Heart left ventricle (tissue), 16 donors: ENCODE results near the gene KCNE4. TPM values are rescaled to one million over a fixed set of nuclear protein-coding genes. Genes with fewer than 3 reads are reported as not detected.

Experiments used
- ATAC-seq, 4 donors: fragments of 200-7000 bp; cut with Tn5 transposase; one replicate each; pipeline ENCODE4 v1.9.1; 2020 to 2022; ENCODE audit warnings: moderate library complexity in 4 of 4, mild to moderate bottlenecking in 3 of 4, moderate number of reproducible peaks in 1 of 4
- DNase-seq, 5 donors: peaks; one replicate each; pipeline ENCODE4 v3.0.0-alpha.2; 2020
- H3K27ac ChIP-seq, 12 donors: fragments of 200-600 bp; sonication (generic) in 4 of 12; one replicate each; pipeline versions ENCODE4 v1.5.0 to v1.8.0; 2016 to 2022; ENCODE audit warnings: mild to moderate bottlenecking in 2 of 12
- H3K27me3 ChIP-seq, 9 donors: fragments of 200-600 bp; sonication (generic) in 2 of 9; one replicate each; pipeline versions ENCODE4 v1.5.1 to v1.8.0; 2016 to 2022; ENCODE audit warnings: mild to moderate bottlenecking in 3 of 9
- H3K36me3 ChIP-seq, 9 donors: fragments of 200-600 bp; sonication (generic) in 2 of 9; one replicate each; pipeline versions ENCODE4 v1.5.0 to v1.8.0; 2018 to 2022; ENCODE audit warnings: mild to moderate bottlenecking in 2 of 9
- H3K4me1 ChIP-seq, 12 donors: fragments of 200-600 bp; sonication (generic) in 4 of 12; one replicate each; pipeline versions ENCODE4 v1.5.0 to v1.8.0; 2016 to 2022; ENCODE audit warnings: mild to moderate bottlenecking in 3 of 12
- H3K4me3 ChIP-seq, 12 donors: fragments of 200-600 bp; sonication (generic) in 4 of 12; one replicate each; pipeline versions ENCODE4 v1.5.0 to v1.8.0; 2017 to 2022; ENCODE audit warnings: mild to moderate bottlenecking in 9 of 12, moderate library complexity in 4 of 12
- H3K9me3 ChIP-seq, 12 donors: fragments of 200-600 bp; sonication (generic) in 4 of 12; one replicate each; pipeline versions ENCODE4 v1.5.0 to v1.8.0; 2016 to 2022; ENCODE audit warnings: mild to moderate bottlenecking in 1 of 12
- CTCF ChIP-seq, 12 donors: fragments of 200-600 bp; sonication (generic) in 4 of 12; IDR thresholded peaks; one replicate each; pipeline versions ENCODE4 v1.5.0 to v1.8.0; 2018 to 2022; ENCODE audit warnings: antibody characterized with exemption in 12 of 12, mild to moderate bottlenecking in 5 of 12
- POLR2A ChIP-seq, 2 donors: fragments of 450-650 bp; IDR thresholded peaks; one replicate each; pipeline ENCODE4 v1.6.1; 2017; ENCODE audit warnings: antibody characterized with exemption in 2 of 2, mild to moderate bottlenecking in 2 of 2, moderate library complexity in 2 of 2
- WGBS, 4 donors: extraction: QIAGEN DNeasy Blood & Tissue Kit in 2 of 4; methylation state at CpG; one replicate each; pipeline versions ENCODE4 v1.1.5 to v1.1.7; 2013 to 2018; 5-methylcytosine and 5-hydroxymethylcytosine counted together
- intact Hi-C, 10 donors: fragments of 100-400 bp; cut with DNase I; formaldehyde crosslinking; loops; one replicate each; pipeline versions ENCODE4 v1.11.1 to v1.14.2; 2022
- polyA plus RNA-seq, 2 donors: library from polyadenylated mRNA; stranded (reverse); fragments of 200-250 nt; gene quantifications; one replicate each; pipeline ENCODE4 v1.2.3, GENCODE V29; 2013
- total RNA-seq, 9 donors: library from RNA; depleted of rRNA in 2 of 9; stranded (reverse); fragments of >200 nt in 2 of 9; fragmentation: NEBNext Ultra II Directional in 3 of 9; extraction: Animal tissue kit (Norgen Biotek cat#: 25700) in 3 of 9; gene quantifications; one replicate each; pipeline versions ENCODE4 v1.1.0 to v1.2.4, GENCODE V29; 2016 to 2023
- donor health status: ischemic (EF 13 %, LVEDD 7.1; RV severe dilation, severe dysfunction).
- donor health status: healthy with polysubstance abuse.
- donor health status: DM: no; HTN: yes; CAD: no.
- donor health status: DM: no; HTN: no; CAD: no.
- donor health status: ischemic (EF 25% LVEDD 6.9; RV normal size, moderate dysfunction).
- donor health status: ischemic (EF 25% LVEDD 5.7; RV mildly dilated, moderate dysfunction).
- donor health status: healthy.
- donor health status: DM: yes; HTN: yes; CAD: no.
- donor health status: ischemic (EF 35%, LVEDD 5.7; RV mildly dilated, moderate dysfunction).
- donor health status: nonischemic (EF 11% LVEDD 7.7; RV severe dilation, severe dysfunction).
- donor health status: DM: yes; HTN: yes; CAD: no.
- donor health status: PGD.
- donor health status: ischemic (EF 29% LVEDD 5.4; RV normal size, mild dysfunction).
- donor health status: nonischemic (EF 23%, LVEDD 6.1; RV moderate dilation, normal function).

The KCNE4 gene
- total and polyA plus RNA-seq, 11 donors = 0.69 to 3.7 (median 1.6) TPM

DNA sequence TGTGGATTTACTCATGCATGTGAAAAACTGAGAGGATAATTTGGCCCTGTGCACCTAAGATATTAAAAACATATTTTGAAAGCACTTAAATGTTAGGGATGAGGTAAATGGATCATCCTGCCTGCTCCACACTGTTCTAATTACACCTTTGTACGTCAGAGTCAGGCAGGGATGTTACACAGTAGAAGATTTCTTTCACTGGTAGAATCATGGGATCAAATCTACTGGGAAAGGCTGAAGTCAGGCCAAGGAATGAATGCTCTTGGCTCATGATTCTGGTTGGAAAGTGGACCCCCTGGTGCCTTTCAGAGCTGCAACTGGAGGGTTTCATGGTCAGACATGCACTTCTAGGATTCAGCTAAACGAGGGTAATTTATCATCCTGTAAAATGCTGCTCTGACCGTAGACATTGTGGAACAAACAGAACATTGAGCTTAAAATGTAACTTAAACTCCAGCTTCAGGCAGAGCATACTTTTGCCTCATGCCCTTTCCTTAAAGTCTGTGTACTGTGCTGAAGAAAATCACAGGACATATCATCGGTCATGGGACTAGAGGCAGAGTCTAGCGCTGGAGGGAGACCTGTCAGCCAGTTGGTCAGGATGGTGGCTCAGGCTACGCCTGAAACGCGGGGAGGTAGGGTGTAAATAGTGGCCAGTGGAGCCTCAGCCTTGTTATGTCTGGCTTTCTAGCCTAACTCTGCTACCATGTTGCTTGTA is 4.9 kb downstream of the KCNE4 start:
- DNase-seq (no peak), ATAC-seq (no peak)
- Histone ChIP-seq H3K9me3 (no peaks in the 10 kb centered on the region), H3K36me3 (no peaks in the 10 kb centered on the region), H3K27me3 (no peaks in the 10 kb centered on the region), H3K4me3 (peak overlapping the region in 2 of 12 donors; percentile 16 to 20), H3K27ac (peak overlapping the region; percentile 62 to 86 (median 75)), H3K4me1 (peaks cover 0 to 41% (median 13%) of the 10 kb centered on the region in 12 donors)
- TF ChIP-seq POLR2A (IDR thresholded peaks at IDR 0.05) (no peak), CTCF (IDR thresholded peaks at IDR 0.05) (no peak)
- intact Hi-C loops = loop anchor here in 2 of 10 donors (5.0 kb wide), 2 partner anchors 35 to 45 kb away; no protein-coding TSS in a partner anchor
- 68 to 82% (median 74%) methylated on average over 8 of the region's 8 CpGs for WGBS, 4 donors

GRCh38 chr2:223057569-223057968 is 5.6 kb downstream of the KCNE4 start:
- ATAC-seq (peak; percentile 19 to 50 (median 24)), DNase-seq (no peak)
- no peak overlapping the region for H3K4me3 ChIP-seq
- 47 to 65% (median 48%) methylated on average over 4 of the region's 4 CpGs for WGBS, 4 donors
- H3K9me3 ChIP-seq = no peaks in the 10 kb centered on the region
- H3K4me1 ChIP-seq = peaks cover 0 to 41% (median 13%) of the 10 kb centered on the region in 12 donors
- H3K27me3 ChIP-seq = no peaks in the 10 kb centered on the region
- intact Hi-C loops = loop anchor here in 2 of 10 donors (5.0 kb wide), 2 partner anchors 35 to 45 kb away; no protein-coding TSS in a partner anchor
- peak overlapping the region in 10 of 12 donors; percentile 62 to 86 (median 76) for H3K27ac ChIP-seq
- no peaks in the 10 kb centered on the region for H3K36me3 ChIP-seq
- TF ChIP-seq POLR2A (IDR thresholded peaks at IDR 0.05) (no peak), CTCF (IDR thresholded peaks at IDR 0.05) (no peak)

DNA sequence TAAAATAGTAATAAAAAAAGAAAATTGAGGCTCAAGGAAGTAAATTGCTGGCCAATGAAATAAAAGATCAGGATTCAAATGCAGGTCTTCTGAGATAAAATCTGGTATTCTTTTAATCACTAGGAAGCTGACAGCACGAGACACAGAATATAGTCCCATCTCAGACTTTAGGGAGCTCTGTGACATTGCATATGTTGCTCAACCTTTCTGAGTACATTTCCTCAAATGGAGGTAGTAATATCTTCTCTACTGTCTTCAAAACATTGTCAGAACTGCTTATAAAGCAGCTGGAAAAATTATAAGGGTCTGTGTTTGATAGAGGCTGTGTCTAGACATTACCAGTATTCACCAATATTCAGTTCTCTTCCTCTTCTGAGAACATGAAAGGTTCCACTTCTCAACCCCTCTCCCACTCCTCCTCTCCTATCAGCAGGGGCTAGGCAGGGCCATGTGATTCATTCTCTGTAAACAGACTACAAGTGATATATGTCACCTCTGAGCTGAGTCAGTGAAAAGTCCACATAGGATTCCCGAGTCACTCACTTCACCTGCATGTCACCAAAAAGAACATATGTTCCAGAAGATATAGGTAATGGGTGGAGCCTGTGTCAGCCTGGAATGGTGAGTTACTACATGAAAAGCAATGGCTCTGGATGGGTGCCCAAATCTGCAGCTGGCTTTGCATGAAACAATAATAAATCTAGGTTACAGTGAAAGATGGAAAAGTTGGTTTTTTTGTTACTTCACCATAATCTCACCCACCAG is 7.1 kb downstream of the KCNE4 start:
- TF ChIP-seq CTCF (IDR thresholded peaks at IDR 0.05) (no peak), POLR2A (IDR thresholded peaks at IDR 0.05) (no peak)
- intact Hi-C loops = loop anchor here in 2 of 10 donors (5.0 kb wide), 2 partner anchors 33 to 43 kb away; no protein-coding TSS in a partner anchor

More for the DNA sequence above, 7.1 kb downstream of the KCNE4 start:
- H3K27ac ChIP-seq = no peak overlapping the region
- no peaks in the 10 kb centered on the region for H3K9me3 ChIP-seq
- ATAC-seq = no peak
- H3K4me1 ChIP-seq = peaks cover 0 to 41% (median 13%) of the 10 kb centered on the region in 12 donors
- no peaks in the 10 kb centered on the region for H3K36me3 ChIP-seq
- no peaks in the 10 kb centered on the region for H3K27me3 ChIP-seq
- 76 to 85% (median 83%) methylated on average over 2 of the region's 2 CpGs for WGBS, 4 donors
- DNase-seq = no peak
- H3K4me3 ChIP-seq = no peak overlapping the region
